GM04503 (cell line): ENCODE measurements around the gene UCP3.

Experiments
- DNase-seq: peaks from one replicate; pipeline ENCODE4 v3.0.0-alpha.2; 2012; ENCODE audit warnings: low read depth

Gene UCP3

GRCh38 chr11:74018331-74019005 is 9.6 kb upstream of the UCP3 start:
- DNase-seq, result peak; percentile 67

GRCh38 chr11:74017631-74018030 is 8.7 kb upstream of the UCP3 start:
- no peak for DNase-seq

GRCh38 chr11:74015919-74016684 is 7.2 kb upstream of the UCP3 start:
- DNase-seq, result no peak

- DNase-seq, result no peak
Measured at GRCh38 chr11:74014880-74015279, 6.0 kb upstream of the UCP3 start.

- no peak for DNase-seq
Measured at GRCh38 chr11:74013141-74013540, 4.3 kb upstream of the UCP3 start.

GRCh38 chr11:74012074-74012809 is 3.4 kb upstream of the UCP3 start:
- DNase-seq, result no peak

GRCh38 chr11:74011360-74012073 is 2.6 kb upstream of the UCP3 start:
- DNase-seq, result peak; percentile 31

GRCh38 chr11:74010306-74011300 is 1.7 kb upstream of the UCP3 start:
- DNase-seq, result no peak

- DNase-seq, result no peak
Measured at GRCh38 chr11:74009675-74010305, 905 bp upstream of the UCP3 start.

- DNase-seq, result no peak
Measured at GRCh38 chr11:74009230-74009547, 304 bp upstream of the UCP3 start.

GRCh38 chr11:74007691-74008372 is 1.1 kb downstream of the UCP3 start:
- no peak for DNase-seq

- DNase-seq, result no peak
Measured at GRCh38 chr11:74006743-74007304, 2.1 kb downstream of the UCP3 start.

- no peak for DNase-seq
Measured at GRCh38 chr11:74005721-74006517, 3.0 kb downstream of the UCP3 start.

- DNase-seq, result no peak
Measured at GRCh38 chr11:74004759-74005615, 3.9 kb downstream of the UCP3 start.

GRCh38 chr11:74004046-74004695 is 4.7 kb downstream of the UCP3 start:
- no peak for DNase-seq

GRCh38 chr11:74002832-74003231 is 6.1 kb downstream of the UCP3 start:
- DNase-seq, result no peak

GRCh38 chr11:74001822-74002286 is 7.0 kb downstream of the UCP3 start:
- no peak for DNase-seq
